Transverse colon (tissue), 4 donors: ENCODE measurements around the gene NUDT8. TPM values are rescaled to one million over a fixed set of nuclear protein-coding genes. Genes with fewer than 3 reads are reported as not detected.

ENCODE experiments used
- DNase-seq: peaks from one replicate; pipeline ENCODE4 v3.0.0-alpha.2; 2019
- H3K27ac ChIP-seq, 4 donors: fragments of 200-600 bp; sonication (generic); 2 replicates each; pipeline ENCODE4 v1.5.1; 2016 to 2018; ENCODE audit warnings: inconsistent platforms in 4 of 4
- H3K27me3 ChIP-seq: fragments of 200-600 bp; sonication (generic); 2 replicates; pipeline ENCODE4 v1.5.1; 2017; ENCODE audit warnings: inconsistent platforms
- H3K36me3 ChIP-seq, 4 donors: fragments of 200-600 bp; sonication (generic); 2 replicates each; pipeline ENCODE4 v1.5.1; 2017 to 2019; ENCODE audit warnings: inconsistent platforms in 4 of 4
- H3K4me1 ChIP-seq, 4 donors: fragments of 200-600 bp; sonication (generic); 2 replicates each; pipeline ENCODE4 v1.5.1; 2017 to 2020; ENCODE audit warnings: inconsistent platforms in 4 of 4
- H3K4me3 ChIP-seq, 4 donors: fragments of 200-600 bp; sonication (generic); 1 replicate in 1 of 4; 2 replicates in 3 of 4; pipeline versions ENCODE4 v1.5.1 to v1.6.1; 2017 to 2019; ENCODE audit warnings: inconsistent platforms in 4 of 4
- H3K9me3 ChIP-seq, 2 donors: fragments of 200-600 bp; sonication (generic); 2 replicates each; pipeline ENCODE4 v1.5.1; 2017 to 2019; ENCODE audit warnings: inconsistent platforms in 2 of 2
- EP300 ChIP-seq: sonication (generic); formaldehyde crosslinking; IDR thresholded peaks from one replicate; pipeline ENCODE4 v1.6.1; 2017; ENCODE audit warnings: antibody characterized with exemption, low read depth
- POLR2A ChIP-seq: fragments of 450-650 bp; IDR thresholded peaks from one replicate; pipeline ENCODE4 v1.6.1; 2016; ENCODE audit warnings: antibody characterized with exemption, mild to moderate bottlenecking, moderate library complexity
- POLR2AphosphoS5 ChIP-seq, 3 donors: sonication (generic); formaldehyde crosslinking; IDR thresholded peaks; one replicate each; pipeline ENCODE4 v1.6.1; 2016; ENCODE audit warnings: antibody characterized with exemption in 3 of 3
- WGBS, 2 donors: methylation state at CpG; one replicate each; pipeline ENCODE4 v1.1.5; 2018; ENCODE audit warnings: low coverage in 1 of 2; 5-methylcytosine and 5-hydroxymethylcytosine counted together
- in situ Hi-C, 4 donors: fragments of 200-750 bp; cut with MboI; loops; one replicate each; pipeline versions ENCODE4 v1.15.0 to v1.15.1; 2017; ENCODE audit warnings: low sequenced_read_pairs in 3 of 4, low pct_ligation_motif_present in 1 of 4, low pct_unique_long_range_greater_than_20kb in 1 of 4
- intact Hi-C: fragments of 100-400 bp; cut with DNase I; formaldehyde crosslinking; loops from one replicate; pipeline ENCODE4 v1.15.1; 2023; ENCODE audit warnings: low total_unique reads
- total RNA-seq, 4 donors: library from RNA; depleted of rRNA; stranded (reverse); fragments of >200 nt; gene quantifications; one replicate each; pipeline ENCODE4 v1.1.0, GENCODE V29; 2016
- TF ChIP-seq, protein P1 (sequence below), 5 experiments: fragments of 200-600 bp in 3 of 5; fragments of 450-650 bp in 2 of 5; sonication (generic) in 3 of 5; IDR thresholded peaks; 1 replicate in 2 of 5; 2 replicates in 3 of 5; pipeline ENCODE4 v1.5.1; 2016 to 2017; ENCODE audit warnings: antibody characterized with exemption in 5 of 5, inconsistent platforms in 3 of 5, mild to moderate bottlenecking in 2 of 5, moderate library complexity in 1 of 5

Gene NUDT8
- total RNA-seq, 4 donors from 2014 or later, result 21.3 to 68.5 (median 26.9) TPM

DNA sequence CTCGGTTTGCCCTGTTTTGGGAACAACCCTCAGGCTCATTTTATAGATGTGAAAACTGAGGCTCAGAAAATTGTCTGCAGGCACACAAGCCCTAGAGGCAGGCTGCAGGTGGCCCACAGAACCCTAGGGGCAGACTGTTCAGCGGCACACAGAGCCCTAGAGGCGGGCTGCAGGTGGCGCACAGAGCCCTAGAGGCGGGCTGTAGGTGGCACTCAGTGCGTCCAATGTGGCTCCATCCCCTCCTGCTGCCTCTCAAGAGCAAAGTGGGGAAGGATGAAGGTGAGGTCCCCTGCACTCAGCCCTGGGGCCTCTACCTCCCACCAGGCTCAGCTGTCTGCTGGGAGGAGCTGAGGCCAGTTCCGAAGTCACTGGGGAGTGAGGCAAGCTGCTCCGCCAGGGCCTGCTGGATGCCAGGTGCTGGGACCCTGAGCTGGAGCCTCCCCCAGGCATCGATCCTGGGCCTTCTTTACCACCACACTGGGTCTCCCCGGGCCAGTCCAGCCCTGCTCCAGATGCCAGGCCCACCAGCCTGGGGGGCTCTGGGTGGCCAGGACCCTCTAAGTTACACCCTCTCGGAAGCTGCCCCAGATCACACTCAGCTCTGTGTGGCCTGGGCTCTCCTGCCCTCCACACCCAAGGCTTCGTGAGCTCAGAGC is 18.5 kb upstream of the NUDT8 start:
- intact Hi-C loops, result no loop called here
- in situ Hi-C loops, result no loop called here
- Histone ChIP-seq H3K36me3 (no peaks in the 10 kb centered on the region), H3K9me3 (no peaks in the 10 kb centered on the region), H3K27me3 (no peaks in the 10 kb centered on the region), H3K4me3 (no peak overlapping the region), H3K4me1 (peaks cover 3 to 22% (median 15%) of the 10 kb centered on the region in 4 donors), H3K27ac (no peak overlapping the region)
- TF ChIP-seq, protein P1, sequence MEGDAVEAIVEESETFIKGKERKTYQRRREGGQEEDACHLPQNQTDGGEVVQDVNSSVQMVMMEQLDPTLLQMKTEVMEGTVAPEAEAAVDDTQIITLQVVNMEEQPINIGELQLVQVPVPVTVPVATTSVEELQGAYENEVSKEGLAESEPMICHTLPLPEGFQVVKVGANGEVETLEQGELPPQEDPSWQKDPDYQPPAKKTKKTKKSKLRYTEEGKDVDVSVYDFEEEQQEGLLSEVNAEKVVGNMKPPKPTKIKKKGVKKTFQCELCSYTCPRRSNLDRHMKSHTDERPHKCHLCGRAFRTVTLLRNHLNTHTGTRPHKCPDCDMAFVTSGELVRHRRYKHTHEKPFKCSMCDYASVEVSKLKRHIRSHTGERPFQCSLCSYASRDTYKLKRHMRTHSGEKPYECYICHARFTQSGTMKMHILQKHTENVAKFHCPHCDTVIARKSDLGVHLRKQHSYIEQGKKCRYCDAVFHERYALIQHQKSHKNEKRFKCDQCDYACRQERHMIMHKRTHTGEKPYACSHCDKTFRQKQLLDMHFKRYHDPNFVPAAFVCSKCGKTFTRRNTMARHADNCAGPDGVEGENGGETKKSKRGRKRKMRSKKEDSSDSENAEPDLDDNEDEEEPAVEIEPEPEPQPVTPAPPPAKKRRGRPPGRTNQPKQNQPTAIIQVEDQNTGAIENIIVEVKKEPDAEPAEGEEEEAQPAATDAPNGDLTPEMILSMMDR (IDR thresholded peaks at IDR 0.05), result peak in 3 of 5 experiments; percentile 8 to 24 (median 10)
- TF ChIP-seq EP300, result no peak
- peak; percentile 54 for DNase-seq
- 80% methylated on average over 10 of the region's 12 CpGs; no CpG with 5 or more reads in 1 of the 2 donors for WGBS, 2 donors

DNA sequence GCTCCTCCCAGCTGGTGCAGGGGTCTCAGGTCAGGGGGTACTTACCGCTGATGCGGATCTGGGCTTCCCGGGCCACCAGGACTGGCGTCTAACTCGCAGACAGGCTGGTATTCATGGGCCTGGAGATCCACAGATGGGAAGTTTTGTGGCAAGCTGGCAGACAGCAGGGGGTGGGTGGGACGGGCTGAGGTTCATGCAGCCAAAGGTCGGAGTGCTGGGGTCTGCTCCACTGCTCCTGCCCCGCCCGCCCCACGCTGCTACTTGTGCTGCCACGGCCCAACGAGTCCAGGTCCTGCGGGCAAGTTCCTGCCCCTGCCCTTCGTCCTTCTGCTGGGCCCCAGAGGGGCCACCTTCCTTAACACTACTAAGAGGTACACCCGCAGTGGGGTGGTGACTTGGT is 17.7 kb upstream of the NUDT8 start:
- H3K4me3 ChIP-seq, result no peak overlapping the region
- 66% methylated on average over 10 of the region's 15 CpGs; no CpG with 5 or more reads in 1 of the 2 donors for WGBS, 2 donors

DNA sequence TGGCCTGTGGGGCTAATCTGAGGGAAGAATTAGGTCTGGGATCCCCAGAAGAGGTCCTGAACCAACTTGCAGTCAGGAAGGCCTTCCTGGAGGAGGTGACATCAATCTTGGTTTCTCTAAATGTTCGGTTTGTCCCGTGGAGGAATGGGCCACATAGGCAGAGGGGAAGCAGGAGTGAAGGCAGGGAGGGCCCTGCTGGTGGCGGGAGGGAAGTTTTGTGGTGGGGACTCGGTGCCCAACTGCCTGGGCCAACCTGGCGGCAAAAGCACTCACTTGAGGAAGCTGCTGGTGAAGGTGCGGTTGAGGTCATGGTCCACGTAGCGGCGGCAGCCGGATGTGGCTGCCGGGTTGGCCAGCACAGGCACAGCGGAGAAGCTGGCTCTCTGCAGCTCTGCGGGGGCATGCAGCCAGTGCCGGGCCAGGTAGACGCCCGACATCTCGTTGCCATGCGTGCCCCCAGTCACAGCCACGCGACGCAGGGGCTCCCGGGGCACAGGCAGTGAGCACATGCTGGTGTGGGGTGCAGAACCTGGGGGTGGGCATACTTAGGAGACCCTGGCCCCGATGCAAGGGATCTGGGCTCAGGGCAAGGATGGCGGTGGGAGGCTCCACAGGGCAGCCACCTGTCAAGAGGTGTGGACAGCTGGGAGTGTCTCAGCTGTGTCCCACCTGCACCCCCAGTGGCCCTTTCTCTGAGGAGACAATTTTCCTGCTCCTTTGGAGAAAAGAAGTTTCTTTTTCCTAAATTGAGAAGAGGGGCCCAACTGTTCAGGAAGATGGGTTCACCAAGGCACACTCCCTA is 17.0 kb upstream of the NUDT8 start:
- in situ Hi-C loops (no loop called here), intact Hi-C loops (no loop called here)
- Histone ChIP-seq H3K27me3 (no peaks in the 10 kb centered on the region), H3K4me1 (peaks cover 3 to 22% (median 15%) of the 10 kb centered on the region in 4 donors), H3K36me3 (no peaks in the 10 kb centered on the region), H3K27ac (peak overlapping the region; percentile 8 to 61 (median 48)), H3K9me3 (no peaks in the 10 kb centered on the region), H3K4me3 (no peak overlapping the region)
- peak; percentile 79 for DNase-seq
- WGBS, 2 donors, result 50% methylated on average over 24 of the region's 24 CpGs; no CpG with 5 or more reads in 1 of the 2 donors
- TF ChIP-seq EP300 (no peak), POLR2AphosphoS5 (IDR thresholded peaks at IDR 0.05) (peak in 1 of 3 donors; percentile 13), POLR2A (no peak)
- TF ChIP-seq, protein P1 (IDR thresholded peaks at IDR 0.05), result peak in 2 of 5 experiments; percentile 39 to 47

More for the DNA sequence above, 17.7 kb upstream of the NUDT8 start:
- Histone ChIP-seq H3K9me3 (no peaks in the 10 kb centered on the region), H3K27ac (no peak overlapping the region), H3K4me1 (peaks cover 3 to 22% (median 15%) of the 10 kb centered on the region in 4 donors), H3K36me3 (no peaks in the 10 kb centered on the region), H3K27me3 (no peaks in the 10 kb centered on the region)
- intact Hi-C loops (no loop called here), in situ Hi-C loops (no loop called here)
- TF ChIP-seq EP300, result no peak
- no peak for TF ChIP-seq POLR2AphosphoS5 (IDR thresholded peaks at IDR 0.05)
- TF ChIP-seq, protein P1 (IDR thresholded peaks at IDR 0.05), result no peak
- no peak for DNase-seq
